GM19372 (cell line): Measurements from ENCODE around the gene UBE2A.

ENCODE experiments used
- ATAC-seq: cut with Tn5 transposase; IDR thresholded peaks from one replicate; pipeline ENCODE4 v1.9.1; 2021; ENCODE audit warnings: mild to moderate bottlenecking, low read depth, moderate library complexity; ENCODE audit not compliant: unreplicated experiment

UBE2A gene

GRCh38 chrX:119606280-119607017 lies 32.1 kb downstream of the UBE2A start, which contains the start of gene NKRF:
Gene NKRF (minus strand): TSS chrX:119606424.
- peak; percentile 84 for ATAC-seq

- ATAC-seq = no peak
Observed at GRCh38 chrX:119607018-119607389, 32.6 kb downstream of the UBE2A start.

GRCh38 chrX:119614776-119615175 lies 40.4 kb downstream of the UBE2A start:
- no peak for ATAC-seq

GRCh38 chrX:119617517-119618164 lies 43.3 kb downstream of the UBE2A start:
- ATAC-seq = peak; percentile 54

GRCh38 chrX:119618439-119618838 lies 44.1 kb downstream of the UBE2A start:
- ATAC-seq = no peak

GRCh38 chrX:119622356-119623232 lies 48.2 kb downstream of the UBE2A start:
- no peak for ATAC-seq

- no peak for ATAC-seq
Observed at GRCh38 chrX:119624417-119624816, 50.1 kb downstream of the UBE2A start.

- ATAC-seq = no peak
Observed at GRCh38 chrX:119624951-119625668, 50.7 kb downstream of the UBE2A start.

GRCh38 chrX:119625843-119626242 lies 51.5 kb downstream of the UBE2A start:
- ATAC-seq = no peak
